ENCODE measurements around the gene AMER3. TPM values are rescaled to one million over a fixed set of nuclear protein-coding genes. Genes with fewer than 3 reads are reported as not detected.

The AMER3 gene
- total RNA-seq, 1 experiment from 2014 or later, result not detected

DNA sequence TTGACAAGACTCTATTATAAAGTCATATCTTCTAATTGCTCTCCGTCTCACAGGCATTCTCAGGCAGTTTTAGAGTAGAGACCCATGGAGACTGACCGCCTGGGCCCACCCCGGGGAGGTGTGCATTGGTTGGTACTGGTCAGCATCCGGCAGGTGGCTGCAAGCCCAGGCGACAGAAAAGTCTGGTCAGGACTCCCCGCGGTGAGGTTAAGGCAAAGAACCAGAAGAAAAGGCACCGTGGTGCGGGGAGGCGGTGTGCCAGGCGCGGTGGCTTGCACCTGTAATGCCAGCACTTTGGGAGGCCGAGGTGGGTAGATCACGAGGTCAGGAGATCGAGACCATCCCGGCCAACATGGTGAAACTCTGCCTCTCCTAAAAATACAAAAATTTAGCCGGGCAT, 32.5 kb downstream of the AMER3 start:
- ChIA-PET CTCF (no interaction called here), POLR2A (no interaction called here)
- intact Hi-C loops (cut with micrococcal nuclease), result no loop called here
- H3K9me3 Mint-ChIP-seq (ENCODE audit: unreplicated experiment), result no peaks in the 10 kb centered on the region
- no TSS peak for BruUV-seq (replicated peaks)
- no peaks in the 10 kb centered on the region for H3K36me3 Mint-ChIP-seq (ENCODE audit: insufficient read depth, unreplicated experiment)
- DNase-seq (ENCODE audit: unreplicated experiment), result no peak
- TF ChIP-seq, protein P1, sequence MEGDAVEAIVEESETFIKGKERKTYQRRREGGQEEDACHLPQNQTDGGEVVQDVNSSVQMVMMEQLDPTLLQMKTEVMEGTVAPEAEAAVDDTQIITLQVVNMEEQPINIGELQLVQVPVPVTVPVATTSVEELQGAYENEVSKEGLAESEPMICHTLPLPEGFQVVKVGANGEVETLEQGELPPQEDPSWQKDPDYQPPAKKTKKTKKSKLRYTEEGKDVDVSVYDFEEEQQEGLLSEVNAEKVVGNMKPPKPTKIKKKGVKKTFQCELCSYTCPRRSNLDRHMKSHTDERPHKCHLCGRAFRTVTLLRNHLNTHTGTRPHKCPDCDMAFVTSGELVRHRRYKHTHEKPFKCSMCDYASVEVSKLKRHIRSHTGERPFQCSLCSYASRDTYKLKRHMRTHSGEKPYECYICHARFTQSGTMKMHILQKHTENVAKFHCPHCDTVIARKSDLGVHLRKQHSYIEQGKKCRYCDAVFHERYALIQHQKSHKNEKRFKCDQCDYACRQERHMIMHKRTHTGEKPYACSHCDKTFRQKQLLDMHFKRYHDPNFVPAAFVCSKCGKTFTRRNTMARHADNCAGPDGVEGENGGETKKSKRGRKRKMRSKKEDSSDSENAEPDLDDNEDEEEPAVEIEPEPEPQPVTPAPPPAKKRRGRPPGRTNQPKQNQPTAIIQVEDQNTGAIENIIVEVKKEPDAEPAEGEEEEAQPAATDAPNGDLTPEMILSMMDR (IDR thresholded peaks at IDR 0.05; ENCODE audit: unreplicated experiment), result no peak
- no peaks in the 10 kb centered on the region for H3K4me1 Mint-ChIP-seq (ENCODE audit: insufficient read depth, unreplicated experiment)
- no peak overlapping the region for H3K4me3 Mint-ChIP-seq (ENCODE audit: unreplicated experiment)
- H3K27me3 Mint-ChIP-seq (ENCODE audit: insufficient read depth, unreplicated experiment), result peaks cover 19% of the 10 kb centered on the region
- H3K27ac Mint-ChIP-seq (ENCODE audit: low read depth, unreplicated experiment), result no peak overlapping the region

DNA sequence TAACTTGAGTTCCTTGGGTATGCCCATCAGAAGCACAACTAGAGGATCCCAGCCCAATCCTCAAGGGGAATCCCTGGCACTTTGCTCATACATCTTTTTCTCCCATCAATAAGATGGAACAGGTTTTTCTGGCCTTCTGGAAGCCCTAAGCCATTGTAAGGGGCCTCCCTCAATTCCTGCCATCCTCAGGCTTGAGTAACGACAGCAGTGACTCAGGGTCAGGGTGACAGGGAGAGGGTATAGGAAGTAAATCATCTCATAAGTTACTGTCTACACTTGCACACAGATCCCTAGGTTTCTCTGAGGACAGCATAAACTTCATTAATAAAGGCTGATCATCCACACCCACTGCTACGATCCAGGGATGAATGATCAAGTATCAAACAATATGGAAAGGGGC, 35.0 kb downstream of the AMER3 start:
- BruUV-seq (replicated peaks), result no TSS peak

DNA sequence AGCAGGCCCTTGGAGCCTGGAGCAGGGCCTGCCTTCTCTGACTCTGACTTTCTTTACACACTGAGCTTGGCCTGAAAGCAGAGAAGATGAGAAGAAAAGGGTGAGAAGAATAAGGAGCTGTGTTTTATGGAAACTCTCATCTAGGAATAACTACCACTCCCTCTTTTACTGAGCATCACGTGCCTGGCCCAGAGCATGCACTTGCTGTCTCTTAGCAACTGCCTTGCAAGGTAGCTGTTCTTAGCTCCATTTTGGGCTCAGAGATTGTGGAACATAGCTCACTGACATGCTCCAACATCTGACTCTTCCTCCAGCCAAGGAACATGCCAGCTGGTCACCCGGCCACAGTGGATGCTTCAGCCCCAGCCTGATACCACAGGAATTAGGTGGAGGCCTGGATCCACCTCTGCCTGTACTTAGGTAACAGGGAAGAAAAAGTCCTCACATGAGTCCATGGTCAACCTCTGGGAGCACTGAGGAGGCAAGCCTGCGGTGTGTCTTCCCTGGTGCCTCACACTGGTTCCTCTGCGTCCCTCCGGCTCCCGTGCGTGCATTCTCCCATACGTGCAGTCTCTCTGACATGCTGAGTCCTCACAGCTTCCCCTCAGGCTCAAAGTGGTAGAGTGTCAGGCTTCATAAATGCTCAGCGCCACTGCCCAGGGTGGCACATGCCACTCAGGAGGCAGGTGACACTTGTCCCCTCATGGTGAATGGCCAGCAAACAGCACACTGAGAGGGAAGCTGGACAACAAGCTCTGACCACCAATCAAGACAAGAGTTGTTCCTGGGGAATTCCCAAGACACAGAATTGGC, 35.7 kb downstream of the AMER3 start:
- H3K27ac Mint-ChIP-seq (ENCODE audit: low read depth, unreplicated experiment), result no peak overlapping the region
- CTCF ChIA-PET, result interaction anchor here (1.8 kb wide), 1 partner anchor 130 kb away, joined by 10 read pairs; no protein-coding TSS in a partner anchor

More for the DNA sequence above, 35.0 kb downstream of the AMER3 start:
- ChIA-PET POLR2A (interaction anchor here (1.1 kb wide), 1 partner anchor 19 kb away, joined by 4 read pairs; no protein-coding TSS in a partner anchor), CTCF (interaction anchor here (1.8 kb wide), 1 partner anchor 131 kb away, joined by 10 read pairs; no protein-coding TSS in a partner anchor)
- DNase-seq (ENCODE audit: unreplicated experiment), result no peak
- H3K4me3 Mint-ChIP-seq (ENCODE audit: unreplicated experiment), result no peak overlapping the region
- intact Hi-C loops (cut with micrococcal nuclease), result no loop called here
- H3K27me3 Mint-ChIP-seq (ENCODE audit: insufficient read depth, unreplicated experiment), result no peaks in the 10 kb centered on the region
- H3K4me1 Mint-ChIP-seq (ENCODE audit: insufficient read depth, unreplicated experiment), result no peaks in the 10 kb centered on the region
- no peak overlapping the region for H3K27ac Mint-ChIP-seq (ENCODE audit: low read depth, unreplicated experiment)
- H3K9me3 Mint-ChIP-seq (ENCODE audit: unreplicated experiment), result no peaks in the 10 kb centered on the region
- H3K36me3 Mint-ChIP-seq (ENCODE audit: insufficient read depth, unreplicated experiment), result no peaks in the 10 kb centered on the region
- TF ChIP-seq, protein P1 (IDR thresholded peaks at IDR 0.05; ENCODE audit: unreplicated experiment), result no peak

DNA sequence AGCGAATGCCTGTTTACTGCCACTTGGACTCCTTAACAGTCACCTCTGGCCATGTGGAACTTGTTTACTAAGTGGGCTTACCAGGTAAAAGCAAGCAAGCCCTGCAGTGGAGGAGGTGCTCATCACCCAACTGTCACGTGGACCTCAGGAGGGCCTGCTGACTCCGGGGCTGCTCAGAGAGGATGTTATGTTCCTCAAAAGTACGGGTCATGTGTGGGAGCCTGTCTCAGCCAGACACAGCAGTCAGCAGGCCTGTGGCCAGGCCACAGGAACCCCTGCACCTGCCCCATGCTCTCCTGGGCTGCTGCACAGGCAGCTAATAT, 36.2 kb downstream of the AMER3 start:
- no peak for DNase-seq (ENCODE audit: unreplicated experiment)
- CTCF ChIA-PET, result interaction anchor here (1.8 kb wide), 1 partner anchor 129 kb away, joined by 10 read pairs; no protein-coding TSS in a partner anchor
- H3K4me3 Mint-ChIP-seq (ENCODE audit: unreplicated experiment), result no peak overlapping the region
- no TSS peak for BruUV-seq (replicated peaks)
- POLR2A ChIA-PET, result no interaction called here
- H3K36me3 Mint-ChIP-seq (ENCODE audit: insufficient read depth, unreplicated experiment), result no peaks in the 10 kb centered on the region
- TF ChIP-seq, protein P1 (IDR thresholded peaks at IDR 0.05; ENCODE audit: unreplicated experiment), result no peak
- no peak overlapping the region for H3K27ac Mint-ChIP-seq (ENCODE audit: low read depth, unreplicated experiment)
- intact Hi-C loops (cut with micrococcal nuclease), result no loop called here
- H3K9me3 Mint-ChIP-seq (ENCODE audit: unreplicated experiment), result no peaks in the 10 kb centered on the region
- H3K27me3 Mint-ChIP-seq (ENCODE audit: insufficient read depth, unreplicated experiment), result no peaks in the 10 kb centered on the region
- no peaks in the 10 kb centered on the region for H3K4me1 Mint-ChIP-seq (ENCODE audit: insufficient read depth, unreplicated experiment)

More for the DNA sequence above, 35.7 kb downstream of the AMER3 start:
- no peaks in the 10 kb centered on the region for H3K27me3 Mint-ChIP-seq (ENCODE audit: insufficient read depth, unreplicated experiment)
- no peaks in the 10 kb centered on the region for H3K9me3 Mint-ChIP-seq (ENCODE audit: unreplicated experiment)
- no peak for DNase-seq (ENCODE audit: unreplicated experiment)
- H3K4me3 Mint-ChIP-seq (ENCODE audit: unreplicated experiment), result no peak overlapping the region
- BruUV-seq (replicated peaks), result no TSS peak
- POLR2A ChIA-PET, result interaction anchor here (1.1 kb wide), 1 partner anchor 20 kb away, joined by 4 read pairs; no protein-coding TSS in a partner anchor
- no peaks in the 10 kb centered on the region for H3K4me1 Mint-ChIP-seq (ENCODE audit: insufficient read depth, unreplicated experiment)
- intact Hi-C loops (cut with micrococcal nuclease), result no loop called here
- no peaks in the 10 kb centered on the region for H3K36me3 Mint-ChIP-seq (ENCODE audit: insufficient read depth, unreplicated experiment)
- TF ChIP-seq, protein P1 (IDR thresholded peaks at IDR 0.05; ENCODE audit: unreplicated experiment), result no peak

All from MCF 10A (cell line).